GM13976 (cell line): ENCODE measurements around the gene PI16.

Experiments
- DNase-seq: peaks from one replicate; pipeline ENCODE4 v3.0.0; 2012; ENCODE audit warnings: low spot score
- in situ Hi-C: fragments of 300-500 bp; cut with MboI; formaldehyde crosslinking; loops from one replicate; pipeline ENCODE4 v1.12.0; 2022; ENCODE audit warnings: low sequenced_read_pairs, mixed read lengths, inconsistent platforms; ENCODE audit not compliant: unreplicated experiment
- TF ChIP-seq, protein P1 (sequence below): IDR thresholded peaks from 2 replicates; pipeline ENCODE4 v1.5.1; 2012; ENCODE audit warnings: borderline replicate concordance, mild to moderate bottlenecking; ENCODE audit not compliant: insufficient read depth; ENCODE audit errors: extremely low read depth, missing control alignments, control extremely low read depth

Gene PI16

DNA sequence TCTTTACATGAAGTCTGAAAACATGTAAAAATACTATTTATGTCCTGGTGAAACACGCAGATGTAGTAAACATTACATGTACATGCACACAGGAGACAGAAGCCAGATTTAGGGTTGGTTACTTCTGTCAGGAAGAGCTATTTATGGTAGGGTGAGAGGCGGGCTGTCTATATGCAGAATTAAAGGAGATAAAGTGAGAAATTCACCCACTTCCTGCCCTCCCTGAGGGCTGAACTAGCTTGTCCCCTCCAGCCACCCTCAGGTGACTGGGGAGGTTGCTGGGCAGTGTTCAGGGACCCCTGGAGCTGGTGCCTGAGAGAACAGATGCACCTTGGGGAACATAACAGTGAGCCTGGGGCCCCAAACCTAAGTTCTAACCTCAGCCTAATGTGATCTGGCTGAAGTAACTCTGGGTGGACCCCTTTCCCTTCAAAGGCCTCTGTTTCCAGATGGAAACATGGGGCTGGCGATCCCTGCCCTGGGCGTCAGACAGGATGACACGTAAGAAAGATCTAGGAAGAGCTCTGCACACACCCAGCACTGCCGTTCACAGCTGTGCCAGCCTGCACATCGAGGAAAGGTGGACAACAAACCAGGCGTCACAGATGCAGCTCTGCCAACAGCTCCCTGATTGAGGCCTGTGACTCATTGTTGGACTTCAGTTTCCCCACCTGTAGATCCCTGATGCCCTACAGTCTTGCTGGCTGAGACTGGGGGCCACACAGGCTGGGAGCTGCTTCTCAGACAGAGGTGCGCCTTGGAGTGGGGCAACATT, 1.3 kb downstream of the PI16 start:
- DNase-seq, result no peak
- TF ChIP-seq, protein P1, sequence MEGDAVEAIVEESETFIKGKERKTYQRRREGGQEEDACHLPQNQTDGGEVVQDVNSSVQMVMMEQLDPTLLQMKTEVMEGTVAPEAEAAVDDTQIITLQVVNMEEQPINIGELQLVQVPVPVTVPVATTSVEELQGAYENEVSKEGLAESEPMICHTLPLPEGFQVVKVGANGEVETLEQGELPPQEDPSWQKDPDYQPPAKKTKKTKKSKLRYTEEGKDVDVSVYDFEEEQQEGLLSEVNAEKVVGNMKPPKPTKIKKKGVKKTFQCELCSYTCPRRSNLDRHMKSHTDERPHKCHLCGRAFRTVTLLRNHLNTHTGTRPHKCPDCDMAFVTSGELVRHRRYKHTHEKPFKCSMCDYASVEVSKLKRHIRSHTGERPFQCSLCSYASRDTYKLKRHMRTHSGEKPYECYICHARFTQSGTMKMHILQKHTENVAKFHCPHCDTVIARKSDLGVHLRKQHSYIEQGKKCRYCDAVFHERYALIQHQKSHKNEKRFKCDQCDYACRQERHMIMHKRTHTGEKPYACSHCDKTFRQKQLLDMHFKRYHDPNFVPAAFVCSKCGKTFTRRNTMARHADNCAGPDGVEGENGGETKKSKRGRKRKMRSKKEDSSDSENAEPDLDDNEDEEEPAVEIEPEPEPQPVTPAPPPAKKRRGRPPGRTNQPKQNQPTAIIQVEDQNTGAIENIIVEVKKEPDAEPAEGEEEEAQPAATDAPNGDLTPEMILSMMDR, result no peak
- in situ Hi-C loops, result no loop called here

DNA sequence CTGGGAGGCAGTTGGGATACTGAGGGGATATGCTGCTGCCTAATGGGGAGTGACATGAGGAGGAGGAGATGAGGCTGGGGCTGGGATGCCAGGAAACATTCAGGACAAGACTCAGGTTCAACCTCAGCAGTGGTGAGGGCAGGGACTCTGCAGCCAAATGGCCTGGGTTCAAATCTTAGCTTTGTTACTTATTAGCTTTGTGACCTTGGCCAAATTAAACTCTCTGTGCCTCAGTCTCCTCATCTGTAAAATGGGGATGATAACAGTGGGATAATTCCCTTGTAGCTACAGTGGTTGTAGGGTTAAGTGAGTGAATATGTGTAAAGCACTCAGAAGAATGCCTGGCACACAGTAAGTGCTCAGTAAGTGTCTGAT, 1.9 kb downstream of the PI16 start:
- in situ Hi-C loops, result no loop called here
- TF ChIP-seq, protein P1, result no peak
- DNase-seq, result no peak

DNA sequence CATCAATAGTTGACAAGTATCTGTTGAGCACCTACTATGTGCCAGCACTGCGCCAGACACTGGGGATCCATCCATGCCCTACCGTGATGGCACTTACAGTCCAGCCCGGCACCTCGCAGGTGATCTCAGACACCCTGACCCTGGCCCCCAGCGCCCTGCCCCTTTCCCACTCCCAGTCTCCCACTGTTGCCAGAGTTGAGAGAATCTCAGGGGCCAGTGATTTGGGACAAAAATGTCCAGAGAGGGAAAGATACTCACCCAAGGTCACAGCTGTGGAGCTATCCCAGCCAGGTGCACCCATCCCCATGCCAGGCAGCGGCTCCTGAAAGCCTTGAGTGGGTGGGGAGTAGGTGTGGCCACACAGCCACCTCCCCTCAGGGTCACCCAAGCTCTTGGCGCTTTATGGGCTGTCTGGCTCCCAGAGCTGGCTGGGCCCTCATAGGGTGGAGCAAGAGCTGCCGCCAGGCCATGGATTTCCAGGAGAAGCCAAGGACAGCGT, 3.3 kb downstream of the PI16 start:
- in situ Hi-C loops, result no loop called here
- no peak for DNase-seq
- TF ChIP-seq, protein P1, result no peak

DNA sequence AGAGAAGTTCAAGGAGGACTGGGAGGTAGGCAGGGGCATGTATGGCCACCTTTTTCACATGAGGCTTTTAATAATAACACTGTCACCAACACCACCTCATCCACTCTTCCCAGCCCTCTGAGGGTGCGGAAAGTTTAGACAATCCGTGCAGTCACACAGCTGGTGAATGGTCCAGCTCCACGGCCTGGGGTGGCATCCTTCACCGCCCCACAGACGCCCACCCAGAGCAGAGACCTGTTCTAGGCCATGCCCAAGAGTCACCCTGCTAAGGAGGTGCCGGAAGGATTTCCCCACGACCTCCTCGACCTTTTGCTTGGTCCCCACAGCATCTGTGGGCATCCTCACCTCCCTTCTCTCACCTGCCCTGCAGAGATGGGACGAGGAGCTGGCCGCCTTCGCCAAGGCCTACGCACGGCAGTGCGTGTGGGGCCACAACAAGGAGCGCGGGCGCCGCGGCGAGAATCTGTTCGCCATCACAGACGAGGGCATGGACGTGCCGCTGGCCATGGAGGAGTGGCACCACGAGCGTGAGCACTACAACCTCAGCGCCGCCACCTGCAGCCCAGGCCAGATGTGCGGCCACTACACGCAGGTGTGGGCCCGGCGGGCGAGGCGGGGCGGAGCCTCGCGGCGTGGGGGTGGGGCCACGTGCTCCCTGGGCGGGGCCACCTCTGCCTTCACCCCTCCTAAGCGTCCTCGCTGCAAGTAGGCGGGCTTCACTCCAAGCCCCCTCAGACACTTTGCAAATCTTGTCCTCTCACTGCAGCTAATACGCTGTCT, 4.4 kb downstream of the PI16 start:
- in situ Hi-C loops, result no loop called here
- TF ChIP-seq, protein P1, result no peak
- no peak for DNase-seq

DNA sequence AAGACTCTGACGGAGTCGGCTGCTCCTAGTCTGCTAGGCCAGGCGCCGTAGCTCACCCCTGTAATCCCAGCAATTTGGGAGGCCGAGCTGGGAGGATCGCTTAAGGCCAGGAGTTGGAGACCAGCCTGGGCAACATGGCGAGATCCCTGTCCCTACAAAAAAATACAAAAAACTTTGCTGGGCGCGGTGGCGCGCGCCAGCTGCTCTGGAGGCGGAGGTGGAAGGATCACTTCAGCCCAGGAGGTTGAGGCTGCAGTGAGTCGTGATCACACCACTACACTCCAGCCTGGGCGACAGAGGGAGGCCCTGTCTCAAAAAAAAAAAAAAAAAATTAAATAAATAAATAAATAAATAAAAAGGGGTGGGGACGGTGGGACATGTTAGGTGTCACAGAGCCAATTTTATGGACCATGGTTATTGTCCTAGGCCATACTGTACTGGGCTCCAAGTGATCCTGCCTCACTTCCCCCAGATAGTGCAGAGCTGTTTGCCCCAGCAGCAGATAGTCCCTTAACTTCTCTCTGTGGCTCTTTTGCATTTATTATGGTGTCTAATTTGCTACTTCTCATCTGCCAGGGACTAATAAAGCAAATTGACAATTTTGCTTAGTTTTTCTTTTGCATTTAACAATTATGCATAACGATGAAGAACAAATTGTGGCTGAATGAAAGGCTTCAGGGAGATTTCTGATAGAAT, 5.2 kb downstream of the PI16 start:
- in situ Hi-C loops, result no loop called here
- no peak for DNase-seq
- TF ChIP-seq, protein P1, result no peak
